Measurements from ENCODE around the gene PKN1.

- TF ChIP-seq CTCF (IDR thresholded peaks at IDR 0.05 in 2 of 3, conservative IDR thresholded peaks at IDR 0.05 in 1 of 3; ENCODE audit: control insufficient read depth in 2 of 3, extremely low read depth in 1 of 3, insufficient read depth in 1 of 3, low read depth in 3 of 3, low read length in 3 of 3) (no peak), YY1 (IDR thresholded peaks at IDR 0.05; ENCODE audit: low read depth, low read length) (no peak), PAX5 (IDR thresholded peaks at IDR 0.05; ENCODE audit: borderline replicate concordance, low read depth, low read length) (no peak), USF1 (IDR thresholded peaks at IDR 0.05; ENCODE audit: borderline replicate concordance, extremely low read length, insufficient read depth, low read depth, low read length) (no peak), SPI1 (IDR thresholded peaks at IDR 0.05; ENCODE audit: borderline replicate concordance, insufficient read depth, low read depth, low read length) (no peak), POLR2A (IDR thresholded peaks at IDR 0.05; ENCODE audit: low read depth, low read length) (no peak), ATF3 (IDR thresholded peaks at IDR 0.05; ENCODE audit: borderline replicate concordance, extremely low read depth, low read depth, low read length) (no peak), ATF2 (IDR thresholded peaks at IDR 0.05; ENCODE audit: low read length) (no peak), WRNIP1 (IDR thresholded peaks at IDR 0.05; ENCODE audit: borderline replicate concordance, low read depth, low read length) (no peak), MLLT1 (IDR thresholded peaks at IDR 0.05) (no peak)
These were observed 27.8 kb downstream of the PKN1 start for GRCh38 chr19:14460935-14461334.

Data from GM12878 (cell line).